Measurements from ENCODE around the gene PNN.
"Not testable (repeated sequence)": the region's sequence is repeated elsewhere in the genome, so short reads cannot be mapped to it uniquely, and the experiment has no call there.

Gene PNN

DNA sequence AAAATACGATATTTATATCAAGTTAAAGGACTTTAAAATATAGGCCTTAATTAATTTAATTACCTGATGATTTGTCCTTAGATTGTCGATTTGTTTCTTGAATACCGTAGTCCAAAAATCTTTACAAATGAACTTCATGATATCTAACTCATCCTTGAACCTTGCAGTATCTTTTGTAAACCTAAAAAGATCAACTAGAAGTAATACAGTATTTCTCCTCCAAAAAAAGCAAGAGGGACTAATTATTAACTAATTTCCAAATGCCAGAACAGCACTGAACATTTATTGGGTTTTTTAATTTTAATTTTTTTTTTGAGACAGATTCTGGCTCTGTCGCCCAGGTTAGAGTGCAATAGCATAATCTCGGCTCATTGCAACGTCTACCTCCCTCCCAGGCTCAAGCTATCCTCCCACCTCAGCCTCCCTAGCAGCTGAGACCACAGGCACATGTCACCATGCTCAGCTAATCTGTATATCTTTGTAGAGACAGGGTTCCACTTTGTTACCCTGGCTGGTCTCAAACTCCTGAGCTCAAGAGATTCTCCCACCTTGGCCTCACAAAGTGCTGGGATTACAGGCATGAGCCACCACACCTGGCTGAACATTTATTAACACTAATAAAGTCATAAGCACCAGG lies 16.7 kb upstream of the PNN start:
- no peak overlapping the region for H3K9ac ChIP-seq (ENCODE audit: low read depth in 1 of 2, low read length in 2 of 2)
- no peaks in the 10 kb centered on the region for H3K4me1 ChIP-seq (ENCODE audit: control insufficient read depth in 2 of 2, insufficient read depth in 2 of 2, low read length in 2 of 2)
- H3K4me3 ChIP-seq (ENCODE audit: low read length in 2 of 2): no peak overlapping the region
- H3K27me3 ChIP-seq (ENCODE audit: control insufficient read depth in 2 of 2, insufficient read depth in 2 of 2, low read length in 2 of 2): no peaks in the 10 kb centered on the region
- no peaks in the 10 kb centered on the region for H3K9me3 ChIP-seq (ENCODE audit: control insufficient read depth in 2 of 2, low read length in 2 of 2)
- H3K27ac ChIP-seq (ENCODE audit: low read depth in 2 of 2, low read length in 2 of 2): no peak overlapping the region
- peaks cover 22 to 46% of the 10 kb centered on the region in 2 donors for H3K36me3 ChIP-seq (ENCODE audit: control insufficient read depth in 2 of 2, insufficient read depth in 2 of 2, low read length in 2 of 2)

DNA sequence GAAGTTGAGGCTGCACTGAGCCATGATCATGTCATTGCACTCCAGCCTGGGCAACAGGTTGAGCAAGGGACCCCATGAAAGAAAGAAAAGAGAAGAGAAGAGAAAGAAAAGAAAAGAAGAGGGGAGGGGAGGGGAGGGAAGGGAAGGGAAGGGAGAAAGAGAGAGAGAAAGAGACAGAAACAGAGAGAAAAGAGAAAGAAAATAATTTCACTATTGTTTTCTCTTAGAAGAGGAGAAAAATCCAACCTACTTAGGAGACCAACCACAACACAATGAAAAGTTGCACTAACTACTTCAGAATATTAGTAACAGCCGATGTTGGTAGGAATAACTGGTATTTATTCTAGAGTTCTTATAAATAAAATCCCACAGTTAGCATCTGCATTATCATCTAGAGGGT lies 14.6 kb upstream of the PNN start:
- Histone ChIP-seq H3K4me1 (ENCODE audit: control insufficient read depth in 2 of 2, insufficient read depth in 2 of 2, low read length in 2 of 2) (no peaks in the 10 kb centered on the region), H3K27me3 (ENCODE audit: control insufficient read depth in 2 of 2, insufficient read depth in 2 of 2, low read length in 2 of 2) (no peaks in the 10 kb centered on the region), H3K27ac (ENCODE audit: low read depth in 2 of 2, low read length in 2 of 2) (no peak overlapping the region), H3K4me3 (ENCODE audit: low read length in 2 of 2) (no peak overlapping the region), H3K9me3 (ENCODE audit: control insufficient read depth in 2 of 2, low read length in 2 of 2) (no peaks in the 10 kb centered on the region), H3K36me3 (ENCODE audit: control insufficient read depth in 2 of 2, insufficient read depth in 2 of 2, low read length in 2 of 2) (peaks cover 29 to 42% of the 10 kb centered on the region in 2 donors), H3K9ac (ENCODE audit: low read depth in 1 of 2, low read length in 2 of 2) (no peak overlapping the region)

DNA sequence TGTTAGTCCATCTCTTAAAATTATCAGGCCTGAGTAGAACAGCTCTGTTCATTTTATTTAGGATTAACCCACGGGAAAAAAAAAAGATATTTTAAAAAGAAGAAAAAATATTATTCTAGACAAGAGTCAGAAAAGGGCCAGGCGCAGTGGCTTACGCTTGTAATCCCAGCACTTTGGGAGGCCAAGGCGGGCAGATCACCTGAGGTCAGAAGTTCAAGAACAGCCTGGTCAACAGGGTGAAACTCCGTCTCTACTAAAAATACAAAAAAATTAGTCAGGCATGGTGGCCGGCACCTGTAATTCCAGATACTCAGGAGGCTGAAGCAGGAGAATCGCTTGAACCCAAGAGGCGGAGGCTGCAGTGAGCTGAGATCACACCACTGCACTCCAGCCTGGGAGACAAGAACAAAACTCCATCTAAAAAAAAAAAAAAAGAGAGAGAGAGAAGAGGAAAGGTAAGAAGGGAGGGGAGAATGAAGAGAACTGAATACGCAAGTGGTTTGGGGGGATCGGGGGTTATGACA lies 7.2 kb upstream of the PNN start:
- peaks cover under 1 to 12% of the 10 kb centered on the region in 2 donors for H3K36me3 ChIP-seq (ENCODE audit: control insufficient read depth in 2 of 2, insufficient read depth in 2 of 2, low read length in 2 of 2)
- not testable (repeated sequence) for H3K27me3 ChIP-seq (ENCODE audit: control insufficient read depth in 2 of 2, insufficient read depth in 2 of 2, low read length in 2 of 2); H3K4me3 ChIP-seq (ENCODE audit: low read length in 2 of 2); H3K9me3 ChIP-seq (ENCODE audit: control insufficient read depth in 2 of 2, low read length in 2 of 2); H3K9ac ChIP-seq (ENCODE audit: low read depth in 1 of 2, low read length in 2 of 2); H3K27ac ChIP-seq (ENCODE audit: low read depth in 2 of 2, low read length in 2 of 2)
- H3K4me1 ChIP-seq (ENCODE audit: control insufficient read depth in 2 of 2, insufficient read depth in 2 of 2, low read length in 2 of 2): peaks cover 9 to 14% of the 10 kb centered on the region in 2 donors

DNA sequence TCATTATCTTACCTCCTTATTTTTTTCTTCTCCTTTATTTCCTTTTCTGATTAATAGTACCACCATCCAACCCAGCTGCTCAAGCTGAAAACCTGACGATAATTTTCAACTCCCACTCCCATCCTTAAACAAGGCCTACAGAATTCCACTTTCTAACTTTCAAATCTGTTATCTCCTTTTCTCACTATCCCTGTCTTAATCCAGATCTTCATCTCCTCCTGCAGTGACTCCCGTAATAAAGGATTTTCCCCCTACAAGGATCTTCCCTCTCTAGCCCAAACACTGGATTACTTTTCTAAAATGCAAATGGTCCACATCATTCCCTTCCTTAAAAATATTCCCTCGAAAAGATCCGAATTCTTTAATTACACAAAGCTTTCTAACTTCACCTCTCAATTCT lies 6.5 kb upstream of the PNN start:
- Histone ChIP-seq H3K9me3 (ENCODE audit: control insufficient read depth in 2 of 2, low read length in 2 of 2) (no peaks in the 10 kb centered on the region), H3K4me3 (ENCODE audit: low read length in 2 of 2) (peak overlapping the region; percentile 91 to 99), H3K36me3 (ENCODE audit: control insufficient read depth in 2 of 2, insufficient read depth in 2 of 2, low read length in 2 of 2) (peaks cover 0 to 12% of the 10 kb centered on the region in 2 donors), H3K4me1 (ENCODE audit: control insufficient read depth in 2 of 2, insufficient read depth in 2 of 2, low read length in 2 of 2) (peaks cover 9 to 14% of the 10 kb centered on the region in 2 donors), H3K27ac (ENCODE audit: low read depth in 2 of 2, low read length in 2 of 2) (no peak overlapping the region), H3K27me3 (ENCODE audit: control insufficient read depth in 2 of 2, insufficient read depth in 2 of 2, low read length in 2 of 2) (no peaks in the 10 kb centered on the region), H3K9ac (ENCODE audit: low read depth in 1 of 2, low read length in 2 of 2) (peak overlapping the region in 1 of 2 donors; percentile 95)

DNA sequence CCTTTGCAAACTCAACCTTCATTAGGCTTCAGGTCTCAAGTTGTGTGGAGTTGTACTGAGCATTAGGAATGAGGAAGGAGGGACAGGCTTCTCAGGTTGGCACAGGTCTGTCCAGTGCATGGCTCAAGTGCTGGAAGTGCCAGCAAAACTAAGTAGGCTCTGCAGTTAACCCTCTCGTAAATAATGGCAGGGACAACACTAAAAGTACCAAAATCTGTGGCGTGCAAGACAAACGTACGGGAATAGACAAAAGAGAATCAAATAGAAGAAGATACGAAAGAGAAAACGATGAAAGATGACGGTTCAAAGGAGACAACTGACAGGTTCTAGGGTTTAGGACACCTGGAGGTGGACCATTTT lies 5.5 kb upstream of the PNN start:
- Histone ChIP-seq H3K9ac (ENCODE audit: low read depth in 1 of 2, low read length in 2 of 2) (peak overlapping the region; percentile 95 to 98), H3K27me3 (ENCODE audit: control insufficient read depth in 2 of 2, insufficient read depth in 2 of 2, low read length in 2 of 2) (no peaks in the 10 kb centered on the region), H3K4me1 (ENCODE audit: control insufficient read depth in 2 of 2, insufficient read depth in 2 of 2, low read length in 2 of 2) (peaks cover 9 to 14% of the 10 kb centered on the region in 2 donors), H3K4me3 (ENCODE audit: low read length in 2 of 2) (peak overlapping the region; percentile 91 to 99), H3K27ac (ENCODE audit: low read depth in 2 of 2, low read length in 2 of 2) (peak overlapping the region; percentile 97), H3K9me3 (ENCODE audit: control insufficient read depth in 2 of 2, low read length in 2 of 2) (no peaks in the 10 kb centered on the region), H3K36me3 (ENCODE audit: control insufficient read depth in 2 of 2, insufficient read depth in 2 of 2, low read length in 2 of 2) (peaks cover 0 to 9% of the 10 kb centered on the region in 2 donors)

DNA sequence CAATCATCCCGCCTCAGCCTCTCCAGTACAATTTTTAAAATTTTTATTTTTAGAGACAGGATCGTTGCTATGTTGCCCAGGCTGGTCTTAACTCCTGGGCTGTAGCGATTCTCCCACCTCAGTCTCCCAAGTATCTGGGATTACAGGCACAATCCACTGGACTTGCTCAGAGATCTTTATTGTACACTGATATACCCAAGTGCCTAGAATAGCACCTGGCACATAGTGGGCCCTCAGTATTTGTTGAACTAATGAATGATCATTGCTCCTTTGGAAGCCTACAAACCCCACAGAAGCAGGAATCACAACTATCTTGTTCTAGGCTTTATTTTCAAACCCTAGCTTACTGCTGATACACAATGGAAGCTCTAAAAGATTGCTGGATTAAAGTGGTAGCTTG lies 1.9 kb upstream of the PNN start:
- peaks cover 13 to 21% of the 10 kb centered on the region in 2 donors for H3K4me1 ChIP-seq (ENCODE audit: control insufficient read depth in 2 of 2, insufficient read depth in 2 of 2, low read length in 2 of 2)

DNA sequence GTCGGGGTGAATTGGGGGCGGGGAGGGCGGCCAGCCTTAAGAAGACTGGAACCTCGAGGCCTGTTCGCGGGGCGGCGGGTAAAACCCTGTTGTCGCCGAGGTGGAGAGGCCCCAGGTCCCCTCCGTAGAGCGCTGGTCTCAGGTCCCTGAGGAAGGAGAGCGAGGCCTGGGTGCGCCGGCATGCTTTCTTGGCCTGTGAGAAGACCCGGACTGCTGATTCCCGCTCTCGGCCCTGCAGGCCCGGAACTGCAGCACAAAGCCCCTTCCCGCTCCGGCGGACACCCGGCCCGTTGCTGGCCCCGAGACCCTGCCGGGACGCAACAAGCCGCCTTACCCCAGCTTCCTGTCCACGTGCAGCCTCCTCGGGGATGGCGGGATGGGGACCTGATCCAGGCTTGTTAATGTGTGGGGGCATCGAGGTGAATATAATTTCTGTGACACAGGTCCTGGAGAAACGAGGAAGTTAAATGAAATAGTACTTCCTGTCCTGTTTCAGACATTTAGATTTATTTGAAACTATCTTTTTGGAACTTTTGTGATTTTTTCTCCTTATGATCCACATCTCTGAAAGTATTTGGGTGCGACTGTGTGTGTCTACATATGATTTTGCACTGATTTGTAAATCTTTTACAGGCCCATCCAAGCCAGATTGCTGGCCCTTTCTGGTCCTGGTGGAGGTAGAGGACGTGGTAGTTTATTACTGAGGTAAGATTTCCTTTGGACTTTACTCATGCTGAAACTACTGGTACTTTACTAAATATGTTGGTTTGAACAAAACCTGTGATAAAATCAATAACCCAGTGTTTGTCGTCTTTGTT lies 600 bp downstream of the PNN start:
- Histone ChIP-seq H3K9me3 (ENCODE audit: control insufficient read depth in 2 of 2, low read length in 2 of 2) (no peaks in the 10 kb centered on the region), H3K27ac (ENCODE audit: low read depth in 2 of 2, low read length in 2 of 2) (peak overlapping the region; percentile 94 to 96), H3K36me3 (ENCODE audit: control insufficient read depth in 2 of 2, insufficient read depth in 2 of 2, low read length in 2 of 2) (peaks cover 30 to 34% of the 10 kb centered on the region in 2 donors), H3K4me1 (ENCODE audit: control insufficient read depth in 2 of 2, insufficient read depth in 2 of 2, low read length in 2 of 2) (peaks cover 7 to 8% of the 10 kb centered on the region in 2 donors), H3K9ac (ENCODE audit: low read depth in 1 of 2, low read length in 2 of 2) (peak overlapping the region; percentile 96 to 99), H3K27me3 (ENCODE audit: control insufficient read depth in 2 of 2, insufficient read depth in 2 of 2, low read length in 2 of 2) (no peaks in the 10 kb centered on the region), H3K4me3 (ENCODE audit: low read length in 2 of 2) (peak overlapping the region; percentile 96 to 99)

More for the DNA sequence above, 1.9 kb upstream of the PNN start:
- H3K9me3 ChIP-seq (ENCODE audit: control insufficient read depth in 2 of 2, low read length in 2 of 2): no peaks in the 10 kb centered on the region
- H3K9ac ChIP-seq (ENCODE audit: low read depth in 1 of 2, low read length in 2 of 2): no peak overlapping the region
- no peak overlapping the region for H3K4me3 ChIP-seq (ENCODE audit: low read length in 2 of 2)
- H3K27ac ChIP-seq (ENCODE audit: low read depth in 2 of 2, low read length in 2 of 2): no peak overlapping the region
- H3K36me3 ChIP-seq (ENCODE audit: control insufficient read depth in 2 of 2, insufficient read depth in 2 of 2, low read length in 2 of 2): peaks cover 11 to 14% of the 10 kb centered on the region in 2 donors
- no peaks in the 10 kb centered on the region for H3K27me3 ChIP-seq (ENCODE audit: control insufficient read depth in 2 of 2, insufficient read depth in 2 of 2, low read length in 2 of 2)

DNA sequence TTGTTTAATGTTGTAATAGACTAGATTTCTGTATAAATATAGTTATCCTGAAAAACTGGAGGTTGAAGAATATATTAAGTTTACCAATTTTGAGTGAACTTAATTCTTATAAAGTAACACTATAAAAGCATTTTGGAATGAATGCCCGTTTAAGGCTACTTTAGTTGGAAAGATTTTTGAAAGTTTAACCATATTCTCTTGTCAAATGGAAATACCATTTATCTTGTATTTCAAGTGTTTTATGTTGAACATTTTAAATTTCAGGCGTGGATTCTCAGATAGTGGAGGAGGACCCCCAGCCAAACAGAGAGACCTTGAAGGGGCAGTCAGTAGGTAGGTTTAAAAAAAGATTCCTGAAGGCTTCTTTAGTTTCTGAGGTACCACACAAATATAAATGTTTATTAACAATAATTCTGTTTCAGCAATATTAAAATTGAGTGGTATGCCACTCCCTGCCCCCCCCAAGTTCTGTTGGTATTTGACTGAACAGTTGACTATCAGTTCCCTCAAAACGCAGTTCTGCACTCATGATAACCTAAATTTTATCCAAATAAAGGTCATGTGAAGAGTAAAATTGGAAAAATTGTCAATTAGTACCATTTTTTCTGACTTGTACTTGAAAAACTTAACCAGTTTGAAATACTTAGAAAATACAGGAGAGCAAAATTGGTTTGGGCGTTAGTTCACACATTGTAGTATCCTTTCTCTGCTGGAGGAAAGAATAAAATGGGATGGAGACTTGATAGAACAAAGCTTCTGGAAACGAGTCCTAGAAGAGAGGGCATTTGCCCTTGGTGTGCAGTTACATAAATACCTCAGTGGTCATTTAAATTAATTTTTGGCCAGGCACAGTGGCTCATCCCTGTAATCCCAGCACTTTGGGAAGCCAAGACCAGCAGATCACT lies 1.5 kb downstream of the PNN start:
- Histone ChIP-seq H3K4me1 (ENCODE audit: control insufficient read depth in 2 of 2, insufficient read depth in 2 of 2, low read length in 2 of 2) (peaks cover 3 to 7% of the 10 kb centered on the region in 2 donors), H3K36me3 (ENCODE audit: control insufficient read depth in 2 of 2, insufficient read depth in 2 of 2, low read length in 2 of 2) (peaks cover 39 to 43% of the 10 kb centered on the region in 2 donors), H3K9me3 (ENCODE audit: control insufficient read depth in 2 of 2, low read length in 2 of 2) (no peaks in the 10 kb centered on the region), H3K27me3 (ENCODE audit: control insufficient read depth in 2 of 2, insufficient read depth in 2 of 2, low read length in 2 of 2) (no peaks in the 10 kb centered on the region), H3K4me3 (ENCODE audit: low read length in 2 of 2) (peak overlapping the region; percentile 96 to 99), H3K9ac (ENCODE audit: low read depth in 1 of 2, low read length in 2 of 2) (peak overlapping the region; percentile 96 to 99), H3K27ac (ENCODE audit: low read depth in 2 of 2, low read length in 2 of 2) (peak overlapping the region; percentile 94 to 96)

DNA sequence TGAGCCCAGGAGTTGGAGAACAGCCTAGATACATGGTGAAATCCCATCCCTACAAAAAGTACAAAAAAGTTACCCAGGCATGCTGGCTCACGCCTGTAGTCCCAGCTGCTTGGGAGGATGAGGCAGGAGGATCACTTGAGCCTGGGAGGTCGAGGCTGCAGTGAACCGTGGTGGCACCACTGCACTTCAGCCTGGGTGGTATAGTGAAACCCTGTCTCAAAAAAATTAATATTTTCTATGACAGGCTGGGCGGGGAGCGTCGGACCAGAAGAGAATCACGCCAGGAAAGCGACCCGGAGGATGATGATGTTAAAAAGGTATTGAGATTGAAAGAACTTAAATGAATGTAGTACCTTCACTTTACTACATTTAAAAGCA lies 2.1 kb downstream of the PNN start:
- Histone ChIP-seq H3K4me3 (ENCODE audit: low read length in 2 of 2) (no peak overlapping the region), H3K36me3 (ENCODE audit: control insufficient read depth in 2 of 2, insufficient read depth in 2 of 2, low read length in 2 of 2) (peaks cover 44 to 45% of the 10 kb centered on the region in 2 donors), H3K27me3 (ENCODE audit: control insufficient read depth in 2 of 2, insufficient read depth in 2 of 2, low read length in 2 of 2) (no peaks in the 10 kb centered on the region), H3K9ac (ENCODE audit: low read depth in 1 of 2, low read length in 2 of 2) (no peak overlapping the region), H3K9me3 (ENCODE audit: control insufficient read depth in 2 of 2, low read length in 2 of 2) (no peaks in the 10 kb centered on the region), H3K4me1 (ENCODE audit: control insufficient read depth in 2 of 2, insufficient read depth in 2 of 2, low read length in 2 of 2) (peaks cover 3 to 7% of the 10 kb centered on the region in 2 donors), H3K27ac (ENCODE audit: low read depth in 2 of 2, low read length in 2 of 2) (no peak overlapping the region)

Data from mucosa of rectum (tissue), 2 donors.